HG02852 (cell line): ENCODE results near the gene SREBF2.
"Not testable (repeated sequence)": the region's sequence is repeated elsewhere in the genome, so short reads cannot be mapped to it uniquely, and the experiment has no call there.

Source experiments
- ATAC-seq: cut with Tn5 transposase; IDR thresholded peaks from one replicate; pipeline ENCODE4 v1.9.1; 2021; ENCODE audit warnings: mild to moderate bottlenecking, moderate library complexity; ENCODE audit not compliant: unreplicated experiment

The SREBF2 gene

GRCh38 chr22:41820447-41820846 is 12.5 kb upstream of the SREBF2 start:
- ATAC-seq = no peak

GRCh38 chr22:41821471-41822316 is 11.2 kb upstream of the SREBF2 start:
- ATAC-seq = no peak

- no peak for ATAC-seq
Measured at GRCh38 chr22:41822317-41823057, 10.4 kb upstream of the SREBF2 start.

- no peak for ATAC-seq
Measured at GRCh38 chr22:41823797-41824196, 9.1 kb upstream of the SREBF2 start.

GRCh38 chr22:41825376-41825775 is 7.5 kb upstream of the SREBF2 start:
- no peak for ATAC-seq

- ATAC-seq = no peak
Measured at GRCh38 chr22:41826021-41826420, 6.9 kb upstream of the SREBF2 start.

- ATAC-seq = no peak
Measured at GRCh38 chr22:41826430-41827383, 6.2 kb upstream of the SREBF2 start.

- ATAC-seq = no peak
Measured at GRCh38 chr22:41827671-41828070, 5.2 kb upstream of the SREBF2 start.

- ATAC-seq = no peak
Measured at GRCh38 chr22:41828516-41828915, 4.4 kb upstream of the SREBF2 start.

- no peak for ATAC-seq
Measured at GRCh38 chr22:41830174-41830573, 2.7 kb upstream of the SREBF2 start.

GRCh38 chr22:41831383-41831782 is 1.5 kb upstream of the SREBF2 start:
- no peak for ATAC-seq

GRCh38 chr22:41831828-41832552 is 915 bp upstream of the SREBF2 start:
- no peak for ATAC-seq

GRCh38 chr22:41833369-41834004 is 582 bp downstream of the SREBF2 start:
- ATAC-seq = peak; percentile 22

GRCh38 chr22:41834005-41834944 is 1.4 kb downstream of the SREBF2 start:
- no peak for ATAC-seq

GRCh38 chr22:41835462-41835861 is 2.6 kb downstream of the SREBF2 start:
- ATAC-seq = not testable (repeated sequence)

GRCh38 chr22:41836551-41836950 is 3.6 kb downstream of the SREBF2 start:
- ATAC-seq = no peak

- no peak for ATAC-seq
Measured at GRCh38 chr22:41838842-41839618, 6.1 kb downstream of the SREBF2 start.

- ATAC-seq = no peak
Measured at GRCh38 chr22:41840216-41840615, 7.3 kb downstream of the SREBF2 start.
